PC-9 (cell line): ENCODE data around the gene FNDC11.

Experiments
- EZH2 ChIP-seq: fragments of 200-600 bp; sonication (generic); IDR thresholded peaks from 2 replicates; pipeline ENCODE4 v1.8.0; 2017; ENCODE audit warnings: antibody characterized with exemption, low read depth
- TF ChIP-seq, protein P1 (sequence below): fragments of 200-600 bp; sonication (generic); conservative IDR thresholded peaks from 2 replicates; pipeline ENCODE4 v1.6.1; 2017; ENCODE audit warnings: mixed run types, antibody characterized with exemption, mild to moderate bottlenecking, moderate library complexity

DNA sequence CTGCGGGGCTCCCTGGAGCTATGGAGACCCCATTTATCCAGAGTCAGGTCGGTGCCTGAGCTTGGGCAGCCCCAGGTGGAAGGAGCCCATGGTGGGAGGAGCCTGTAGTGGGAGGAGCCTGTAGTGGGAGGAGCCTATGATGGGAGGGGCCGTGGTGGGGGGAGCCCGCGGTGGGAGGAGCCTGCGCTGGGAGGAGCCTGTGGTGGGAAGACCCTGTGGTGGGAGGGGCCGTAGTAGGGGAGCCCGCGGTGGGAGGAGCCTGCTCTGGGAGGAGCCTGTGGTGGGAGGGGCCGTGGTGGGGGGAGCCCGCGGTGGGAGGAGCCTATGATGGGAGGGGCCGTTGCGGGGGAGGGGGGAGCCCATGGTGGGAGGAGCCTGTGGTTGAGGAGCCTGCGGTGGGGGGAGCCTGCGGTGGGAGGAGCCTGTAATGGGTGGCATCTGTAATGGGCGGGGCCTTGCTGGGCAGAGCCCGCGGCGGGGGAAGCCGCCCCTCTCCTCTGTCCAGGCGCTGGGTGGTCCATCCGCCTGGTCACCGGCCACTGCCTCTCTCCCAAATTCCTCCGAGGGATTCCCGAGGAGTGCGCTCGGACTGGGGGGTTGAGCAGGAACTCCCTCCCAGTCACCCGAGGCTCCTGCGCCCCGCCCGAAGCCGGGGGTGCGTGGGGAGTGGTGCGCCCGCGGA, 567 bp upstream of the FNDC11 start:
- TF ChIP-seq, protein P1, sequence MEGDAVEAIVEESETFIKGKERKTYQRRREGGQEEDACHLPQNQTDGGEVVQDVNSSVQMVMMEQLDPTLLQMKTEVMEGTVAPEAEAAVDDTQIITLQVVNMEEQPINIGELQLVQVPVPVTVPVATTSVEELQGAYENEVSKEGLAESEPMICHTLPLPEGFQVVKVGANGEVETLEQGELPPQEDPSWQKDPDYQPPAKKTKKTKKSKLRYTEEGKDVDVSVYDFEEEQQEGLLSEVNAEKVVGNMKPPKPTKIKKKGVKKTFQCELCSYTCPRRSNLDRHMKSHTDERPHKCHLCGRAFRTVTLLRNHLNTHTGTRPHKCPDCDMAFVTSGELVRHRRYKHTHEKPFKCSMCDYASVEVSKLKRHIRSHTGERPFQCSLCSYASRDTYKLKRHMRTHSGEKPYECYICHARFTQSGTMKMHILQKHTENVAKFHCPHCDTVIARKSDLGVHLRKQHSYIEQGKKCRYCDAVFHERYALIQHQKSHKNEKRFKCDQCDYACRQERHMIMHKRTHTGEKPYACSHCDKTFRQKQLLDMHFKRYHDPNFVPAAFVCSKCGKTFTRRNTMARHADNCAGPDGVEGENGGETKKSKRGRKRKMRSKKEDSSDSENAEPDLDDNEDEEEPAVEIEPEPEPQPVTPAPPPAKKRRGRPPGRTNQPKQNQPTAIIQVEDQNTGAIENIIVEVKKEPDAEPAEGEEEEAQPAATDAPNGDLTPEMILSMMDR, result no peak
- TF ChIP-seq EZH2, result no peak
